Loucy (cell line): ENCODE results near the gene TNS2.
"Not testable (repeated sequence)": the region's sequence is repeated elsewhere in the genome, so short reads cannot be mapped to it uniquely, and the experiment has no call there.

Experiments
- H2AFZ ChIP-seq: fragments of 200-600 bp; sonication (generic); 2 replicates; pipeline ENCODE4 v1.6.0; 2016; ENCODE audit warnings: antibody characterized with exemption, mild to moderate bottlenecking, low read length, moderate library complexity
- H3F3A ChIP-seq: fragments of 200-600 bp; 2 replicates; pipeline ENCODE4 v1.6.0; 2016; ENCODE audit warnings: antibody characterized with exemption, low read depth, mild to moderate bottlenecking
- H3K27me3 ChIP-seq: fragments of 200-600 bp; sonication (generic); 2 replicates; pipeline ENCODE4 v1.6.1; 2014; ENCODE audit warnings: low read length, mild to moderate bottlenecking; ENCODE audit not compliant: insufficient read depth, poor library complexity, severe bottlenecking
- H3K36me3 ChIP-seq: fragments of 200-600 bp; sonication (generic); 2 replicates; pipeline ENCODE4 v1.6.1; 2016; ENCODE audit warnings: low read length; ENCODE audit not compliant: insufficient read depth
- H3K4me1 ChIP-seq: fragments of 200-600 bp; sonication (generic); 2 replicates; pipeline ENCODE4 v1.5.1; 2014; ENCODE audit warnings: low read length, mild to moderate bottlenecking; ENCODE audit not compliant: insufficient read depth, poor library complexity, severe bottlenecking
- H3K4me2 ChIP-seq: fragments of 200-600 bp; sonication (generic); 2 replicates; pipeline ENCODE4 v1.6.0; 2014; ENCODE audit warnings: antibody characterized with exemption, low read length, low read depth, mild to moderate bottlenecking; ENCODE audit not compliant: poor library complexity, severe bottlenecking
- H3K4me3 ChIP-seq: fragments of 200-600 bp; sonication (generic); 2 replicates; pipeline ENCODE4 v1.5.1; 2014; ENCODE audit warnings: low read length, mild to moderate bottlenecking, mixed read lengths; ENCODE audit not compliant: poor library complexity, severe bottlenecking
- H3K79me2 ChIP-seq: fragments of 200-600 bp; sonication (generic); 2 replicates; pipeline ENCODE4 v1.6.1; 2014; ENCODE audit warnings: low read length; ENCODE audit not compliant: insufficient read depth
- H3K9ac ChIP-seq: fragments of 200-600 bp; sonication (generic); 2 replicates; pipeline ENCODE4 v1.6.0; 2014; ENCODE audit warnings: mild to moderate bottlenecking, low read depth, low read length, moderate library complexity; ENCODE audit not compliant: poor library complexity, severe bottlenecking
- H3K9me2 ChIP-seq: fragments of 200-600 bp; sonication (generic); replicated peaks from 2 replicates; pipeline ENCODE4 v1.6.1; 2016; ENCODE audit warnings: low read depth, low read length, mixed read lengths
- H3K9me3 ChIP-seq: fragments of 200-600 bp; sonication (generic); 2 replicates; pipeline ENCODE4 v1.6.1; 2014; ENCODE audit warnings: mild to moderate bottlenecking, antibody characterized with exemption, low read length, low read depth; ENCODE audit not compliant: insufficient read depth
- H4K20me1 ChIP-seq: fragments of 200-600 bp; sonication (generic); 2 replicates; pipeline ENCODE4 v1.6.0; 2014; ENCODE audit warnings: antibody characterized with exemption, low read length, mild to moderate bottlenecking; ENCODE audit not compliant: insufficient read depth, poor library complexity, severe bottlenecking
- CTCF ChIP-seq: fragments of 200-600 bp; sonication (generic); conservative IDR thresholded peaks from 2 replicates; pipeline ENCODE4 v1.5.1; 2014; ENCODE audit warnings: mild to moderate bottlenecking, antibody characterized with exemption, low read length
- EZH2phosphoT487 ChIP-seq: fragments of 200-600 bp; IDR thresholded peaks from 2 replicates; pipeline ENCODE4 v1.6.1; 2018; ENCODE audit warnings: antibody characterized with exemption, mild to moderate bottlenecking, moderate library complexity, borderline replicate concordance

The TNS2 gene

GRCh38 chr12:53105712-53106439 is 56.0 kb downstream of the TNS2 start:
- Histone ChIP-seq H3K9me2 (no peaks in the 10 kb centered on the region), H3K4me1 (peaks cover 27% of the 10 kb centered on the region), H3K27me3 (no peaks in the 10 kb centered on the region), H2AFZ (no peak overlapping the region), H3K9ac (no peak overlapping the region), H3F3A (no peaks in the 10 kb centered on the region), H3K4me3 (no peak overlapping the region), H4K20me1 (no peaks in the 10 kb centered on the region), H3K36me3 (no peaks in the 10 kb centered on the region), H3K79me2 (no peaks in the 10 kb centered on the region), H3K4me2 (no peak overlapping the region), H3K9me3 (no peaks in the 10 kb centered on the region)
- TF ChIP-seq CTCF (no peak), EZH2phosphoT487 (no peak)

- TF ChIP-seq EZH2phosphoT487 (no peak), CTCF (no peak)
- H3K4me1 ChIP-seq: peaks cover 27% of the 10 kb centered on the region
- H3K9ac ChIP-seq: no peak overlapping the region
- no peak overlapping the region for H3K4me2 ChIP-seq
- no peaks in the 10 kb centered on the region for H3K27me3 ChIP-seq
- H3K79me2 ChIP-seq: no peaks in the 10 kb centered on the region
- H3F3A ChIP-seq: no peaks in the 10 kb centered on the region
- no peaks in the 10 kb centered on the region for H3K9me3 ChIP-seq
- H4K20me1 ChIP-seq: no peaks in the 10 kb centered on the region
- H3K36me3 ChIP-seq: no peaks in the 10 kb centered on the region
- no peaks in the 10 kb centered on the region for H3K9me2 ChIP-seq
- no peak overlapping the region for H2AFZ ChIP-seq
- H3K4me3 ChIP-seq: no peak overlapping the region
Observed at GRCh38 chr12:53107122-53107521, 57.3 kb downstream of the TNS2 start.

- not testable (repeated sequence) for H3K79me2 ChIP-seq, H3K9me2 ChIP-seq, H3K9ac ChIP-seq, H3K4me3 ChIP-seq, H4K20me1 ChIP-seq, H3K36me3 ChIP-seq, H3K27me3 ChIP-seq, H3K4me1 ChIP-seq, H3F3A ChIP-seq, H3K4me2 ChIP-seq, H3K9me3 ChIP-seq, H2AFZ ChIP-seq
Observed at GRCh38 chr12:53112431-53112830, 62.6 kb downstream of the TNS2 start.

- no peaks in the 10 kb centered on the region for H3K36me3 ChIP-seq
- H4K20me1 ChIP-seq: no peaks in the 10 kb centered on the region
- H3K4me1 ChIP-seq: no peaks in the 10 kb centered on the region
- no peak overlapping the region for H3K4me2 ChIP-seq
- no peaks in the 10 kb centered on the region for H3K9me2 ChIP-seq
- TF ChIP-seq CTCF: no peak
- TF ChIP-seq EZH2phosphoT487: no peak
- H3K9me3 ChIP-seq: no peaks in the 10 kb centered on the region
- H3K4me3 ChIP-seq: no peak overlapping the region
- H3K79me2 ChIP-seq: no peaks in the 10 kb centered on the region
- no peaks in the 10 kb centered on the region for H3K27me3 ChIP-seq
- no peak overlapping the region for H3K9ac ChIP-seq
- no peak overlapping the region for H2AFZ ChIP-seq
- H3F3A ChIP-seq: no peaks in the 10 kb centered on the region
Observed at GRCh38 chr12:53113136-53113705, 63.4 kb downstream of the TNS2 start.
